ENCODE measurements around the gene PLCL1. TPM values are rescaled to one million over a fixed set of nuclear protein-coding genes. Genes with fewer than 3 reads are reported as not detected.

PLCL1 gene
- under 0.01 and 0.51 TPM in 2 replicates for total RNA-seq

DNA sequence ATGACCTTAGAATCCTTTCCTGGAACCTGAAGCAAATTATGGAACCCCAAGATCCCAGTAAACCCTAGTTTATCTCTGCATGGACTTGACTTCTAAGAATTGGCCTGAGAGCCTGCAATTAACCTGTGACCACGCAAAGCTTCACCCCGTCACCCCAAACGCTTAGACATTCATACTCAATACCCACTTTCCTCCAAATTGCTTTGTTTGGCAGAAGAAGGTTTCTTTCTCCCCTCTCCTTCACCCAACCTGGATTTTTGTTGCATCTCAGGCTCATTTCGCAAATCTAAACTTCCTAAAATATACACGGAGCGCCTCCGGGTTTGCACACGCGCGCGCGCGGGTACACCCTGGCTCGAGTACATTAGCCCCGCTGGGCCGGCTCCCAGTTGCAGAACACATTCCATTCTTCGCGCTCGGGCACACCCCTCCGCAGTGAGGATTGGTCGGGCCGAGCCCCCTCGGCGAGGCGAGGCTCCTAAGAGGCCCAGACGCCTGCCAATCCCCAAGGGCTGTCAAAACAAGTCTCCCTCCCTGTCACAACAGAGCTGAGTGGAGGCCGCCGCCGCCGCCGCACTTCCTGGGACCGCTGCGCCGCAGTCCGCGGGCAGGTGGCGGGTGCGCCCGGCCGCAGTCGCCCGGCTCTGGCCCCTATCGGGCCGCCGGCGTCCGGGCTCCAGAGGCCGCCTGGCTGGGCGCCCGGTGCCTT lies at the start of gene PLCL1:
Gene PLCL1 (plus strand): TSS at position 545 of the 709 bp plus-strand sequence.

DNA sequence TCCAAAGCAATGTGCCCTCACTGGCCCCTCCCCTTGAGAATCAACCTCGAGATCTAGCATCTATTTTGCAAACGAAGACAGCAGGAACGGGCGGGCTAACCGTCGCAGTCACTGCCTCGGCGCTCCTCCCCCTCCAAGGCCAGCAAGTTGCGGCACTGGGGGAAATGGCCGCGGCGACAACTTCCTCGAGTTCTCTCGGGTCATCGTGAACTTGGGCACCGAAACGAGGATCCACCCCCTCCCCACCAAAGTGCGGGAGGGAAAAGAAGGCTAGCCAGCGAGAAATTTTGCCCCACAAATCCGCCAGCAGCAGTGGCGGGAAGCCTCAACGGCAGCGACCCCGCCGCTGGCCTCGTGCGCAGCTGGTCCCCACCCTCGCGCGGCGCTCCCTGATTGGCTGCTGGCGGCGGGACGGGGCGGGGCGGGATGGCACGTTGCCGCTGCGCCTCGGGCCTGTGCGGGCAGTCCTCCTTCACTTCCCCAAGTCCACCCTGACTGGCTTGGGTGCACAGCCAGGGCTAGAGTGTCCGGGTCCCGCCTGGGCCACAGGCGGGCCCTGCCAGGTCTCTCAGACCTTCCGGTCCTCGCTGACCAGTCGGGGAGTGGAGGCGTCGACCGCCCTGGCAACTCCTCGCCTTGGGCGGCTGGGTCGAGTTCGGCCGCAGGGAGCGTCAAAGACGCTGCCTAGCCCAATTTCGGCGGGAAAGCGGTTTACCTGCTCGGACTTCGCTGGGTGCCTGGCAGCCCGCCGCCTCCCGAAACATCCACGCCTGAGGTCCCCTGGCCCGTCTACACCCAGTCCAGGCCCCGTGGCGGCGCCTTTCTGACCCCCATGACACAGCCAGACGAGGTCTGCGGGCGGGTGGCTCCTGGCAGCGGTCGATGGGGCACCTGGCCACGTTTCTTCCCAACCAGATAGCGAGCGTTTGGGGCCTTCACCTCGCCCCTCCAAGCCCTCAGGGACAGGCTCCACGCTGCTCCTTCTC lies 19.1 kb upstream of the PLCL1 start, which contains the start of gene BOLL:
Gene BOLL (minus strand): TSS at position 364 of the 986 bp plus-strand sequence. CDS start 3,469 bp downstream, outside the sequence.

Other genes starting within 250 kb of the PLCL1 start
- 0.16 and 1.0 TPM in 2 replicates for gene RFTN2, start 129.0 kb upstream of the PLCL1 start, total RNA-seq
- 7.1 and 7.5 TPM in 2 replicates for gene MARS2, start 99.2 kb upstream of the PLCL1 start, total RNA-seq
- not detected in 2 replicates for gene BOLL, start 19.3 kb upstream of the PLCL1 start, total RNA-seq

All from mesangial cell (primary cell).